HG03460 (cell line): ENCODE measurements around the gene JUND.
A peak's percentile ranks its signal among the peaks of the same experiment; 100 is the strongest.

Experiments used
- ATAC-seq: cut with Tn5 transposase; IDR thresholded peaks from one replicate; pipeline ENCODE4 v1.9.1; 2021; ENCODE audit not compliant: unreplicated experiment

JUND gene

GRCh38 chr19:18308948-18309325 lies 27.5 kb upstream of the JUND start:
- no peak for ATAC-seq

- no peak for ATAC-seq
Measured at GRCh38 chr19:18308051-18308947, 26.9 kb upstream of the JUND start.

- no peak for ATAC-seq
Measured at GRCh38 chr19:18307271-18307681, 25.9 kb upstream of the JUND start.

- no peak for ATAC-seq
Measured at GRCh38 chr19:18306888-18307260, 25.5 kb upstream of the JUND start.

- no peak for ATAC-seq
Measured at GRCh38 chr19:18306209-18306887, 24.9 kb upstream of the JUND start.

GRCh38 chr19:18304458-18305310 lies 23.3 kb upstream of the JUND start:
- ATAC-seq: peak; percentile 42

GRCh38 chr19:18304208-18304457 lies 22.7 kb upstream of the JUND start:
- ATAC-seq: no peak

GRCh38 chr19:18301718-18302111 lies 20.3 kb upstream of the JUND start:
- no peak for ATAC-seq

- no peak for ATAC-seq
Measured at GRCh38 chr19:18300930-18301717, 19.7 kb upstream of the JUND start.

- no peak for ATAC-seq
Measured at GRCh38 chr19:18299654-18300053, 18.2 kb upstream of the JUND start.

GRCh38 chr19:18298601-18299000 lies 17.2 kb upstream of the JUND start:
- ATAC-seq: no peak

GRCh38 chr19:18297308-18297707 lies 15.9 kb upstream of the JUND start:
- ATAC-seq: no peak

GRCh38 chr19:18295034-18295451 lies 13.6 kb upstream of the JUND start:
- no peak for ATAC-seq

GRCh38 chr19:18294467-18294864 lies 13.0 kb upstream of the JUND start:
- ATAC-seq: no peak

GRCh38 chr19:18293642-18294466 lies 12.4 kb upstream of the JUND start:
- no peak for ATAC-seq

GRCh38 chr19:18292810-18293641 lies 11.6 kb upstream of the JUND start:
- no peak for ATAC-seq

- ATAC-seq: no peak
Measured at GRCh38 chr19:18292462-18292809, 11.0 kb upstream of the JUND start.

- peak; percentile 50 for ATAC-seq
Measured at GRCh38 chr19:18291590-18292461, 10.4 kb upstream of the JUND start.
